ENCODE measurements around the gene MCC.

DNA sequence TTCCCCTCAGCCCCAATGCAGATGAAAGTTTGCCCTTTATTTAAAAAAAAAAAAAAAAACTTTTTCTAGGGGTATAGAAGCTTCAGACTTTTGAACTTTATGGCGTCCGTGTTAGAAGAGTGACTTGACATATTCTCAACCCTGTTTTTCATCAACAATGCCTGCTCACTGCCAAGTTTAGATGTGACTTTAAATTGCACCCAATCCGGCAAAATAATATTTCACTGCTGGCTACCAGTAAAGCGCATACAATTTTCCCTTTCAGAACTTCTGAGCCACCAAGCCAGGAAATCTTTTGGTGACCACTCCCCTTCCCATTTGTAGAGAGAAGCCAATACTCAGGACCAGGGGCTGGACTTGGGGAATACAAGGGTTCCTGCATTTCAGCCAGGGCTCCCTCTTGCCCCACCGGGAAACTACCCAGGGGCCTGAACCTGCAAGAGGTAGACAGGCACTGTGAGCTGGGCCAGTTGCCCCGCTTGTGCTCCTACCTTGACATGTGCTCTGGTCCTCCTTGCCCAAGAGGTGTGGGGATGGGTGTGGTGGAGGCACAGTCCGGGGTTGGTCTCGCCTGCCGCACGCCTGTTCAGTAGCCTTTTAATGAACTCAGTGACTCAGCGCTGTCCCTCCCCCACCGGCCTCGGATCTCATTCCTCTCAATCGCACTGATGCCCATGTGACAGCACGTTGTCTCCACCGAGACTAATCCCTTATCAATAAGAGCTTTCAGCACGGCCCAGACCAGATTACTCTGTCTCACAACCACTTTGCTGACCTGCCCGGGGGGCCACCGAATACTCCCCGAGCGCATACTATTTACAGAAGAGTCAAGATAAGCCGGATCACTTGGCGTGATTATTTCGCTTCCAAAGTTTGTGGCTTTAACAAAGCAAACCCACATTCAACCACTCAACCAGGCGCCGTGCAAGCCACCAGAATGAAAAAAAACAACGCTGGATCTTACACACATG lies 285.2 kb downstream of the MCC start:
- TF ChIP-seq CTCF (IDR thresholded peaks at IDR 0.05) (no peak), POLR2A (IDR thresholded peaks at IDR 0.05) (no peak)
